ENCODE results near the gene GSE1. TPM values are rescaled to one million over a fixed set of nuclear protein-coding genes. Genes with fewer than 3 reads are reported as not detected.

Gene GSE1
- total RNA-seq, 1 experiment from 2014 or later = 38.4 TPM

- CTCF ChIA-PET = no interaction called here
- Histone ChIP-seq H3K9me3 (ENCODE audit: low read length) (no peaks in the 10 kb centered on the region), H3K9me2 (replicated peaks; ENCODE audit: low read length) (no peaks in the 10 kb centered on the region), H3K27ac (ENCODE audit: low read length) (no peak overlapping the region), H3K36me3 (ENCODE audit: low read depth, low read length) (peaks cover 8% of the 10 kb centered on the region; the same call in 1 of the 2 replicates), H3K79me2 (ENCODE audit: low read length) (no peaks in the 10 kb centered on the region), H4K20me1 (ENCODE audit: low read length) (no peaks in the 10 kb centered on the region), H3K4me3 (ENCODE audit: low read length) (no peak overlapping the region), H3K9ac (ENCODE audit: low read length) (no peak overlapping the region), H2AFZ (ENCODE audit: low read length) (no peak overlapping the region), H3K27me3 (ENCODE audit: low read length) (no peaks in the 10 kb centered on the region), H3K4me1 (ENCODE audit: insufficient read depth, low read length) (no peaks in the 10 kb centered on the region), H3F3A (ENCODE audit: low read length, unreplicated experiment) (no peaks in the 10 kb centered on the region), H3K4me2 (ENCODE audit: low read length) (no peak overlapping the region)
- intact Hi-C loops (cut with micrococcal nuclease) = no loop called here
- DNase-seq (no peak), ATAC-seq (no peak)
- BruUV-seq (replicated peaks) = no TSS peak
- POLR2A ChIA-PET (ENCODE audit: unreplicated experiment) = no interaction called here
- TF ChIP-seq EZH2phosphoT487 (IDR thresholded peaks at IDR 0.05; ENCODE audit: borderline replicate concordance, low read length) = no peak
- TF ChIP-seq, protein P1, sequence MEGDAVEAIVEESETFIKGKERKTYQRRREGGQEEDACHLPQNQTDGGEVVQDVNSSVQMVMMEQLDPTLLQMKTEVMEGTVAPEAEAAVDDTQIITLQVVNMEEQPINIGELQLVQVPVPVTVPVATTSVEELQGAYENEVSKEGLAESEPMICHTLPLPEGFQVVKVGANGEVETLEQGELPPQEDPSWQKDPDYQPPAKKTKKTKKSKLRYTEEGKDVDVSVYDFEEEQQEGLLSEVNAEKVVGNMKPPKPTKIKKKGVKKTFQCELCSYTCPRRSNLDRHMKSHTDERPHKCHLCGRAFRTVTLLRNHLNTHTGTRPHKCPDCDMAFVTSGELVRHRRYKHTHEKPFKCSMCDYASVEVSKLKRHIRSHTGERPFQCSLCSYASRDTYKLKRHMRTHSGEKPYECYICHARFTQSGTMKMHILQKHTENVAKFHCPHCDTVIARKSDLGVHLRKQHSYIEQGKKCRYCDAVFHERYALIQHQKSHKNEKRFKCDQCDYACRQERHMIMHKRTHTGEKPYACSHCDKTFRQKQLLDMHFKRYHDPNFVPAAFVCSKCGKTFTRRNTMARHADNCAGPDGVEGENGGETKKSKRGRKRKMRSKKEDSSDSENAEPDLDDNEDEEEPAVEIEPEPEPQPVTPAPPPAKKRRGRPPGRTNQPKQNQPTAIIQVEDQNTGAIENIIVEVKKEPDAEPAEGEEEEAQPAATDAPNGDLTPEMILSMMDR (conservative IDR thresholded peaks at IDR 0.05; ENCODE audit: low read depth, low read length) = no peak
Measured at GRCh38 chr16:85660843-85661739, 48.0 kb downstream of the GSE1 start.

GRCh38 chr16:85661740-85662481 lies 48.8 kb downstream of the GSE1 start:
- ATAC-seq = no peak
- TF ChIP-seq EZH2phosphoT487 (IDR thresholded peaks at IDR 0.05; ENCODE audit: borderline replicate concordance, low read length) (no peak), EZH2 (IDR thresholded peaks at IDR 0.05; ENCODE audit: low read length, unreplicated experiment) (no peak)
- TF ChIP-seq, protein P1 (conservative IDR thresholded peaks at IDR 0.05; ENCODE audit: low read depth, low read length) = no peak
- no peaks in the 10 kb centered on the region for H4K20me1 ChIP-seq (ENCODE audit: low read length)
- intact Hi-C loops (cut with micrococcal nuclease) = no loop called here
- no peak overlapping the region for H2AFZ ChIP-seq (ENCODE audit: low read length)
- H3K4me3 ChIP-seq (ENCODE audit: low read length) = no peak overlapping the region
- H3K36me3 ChIP-seq (ENCODE audit: low read depth, low read length) = peaks cover 13% of the 10 kb centered on the region
- no peak overlapping the region for H3K4me2 ChIP-seq (ENCODE audit: low read length)
- no peak for DNase-seq
- H3K9ac ChIP-seq (ENCODE audit: low read length) = no peak overlapping the region
- CTCF ChIA-PET = no interaction called here
- no TSS peak for BruUV-seq (replicated peaks)
- no peaks in the 10 kb centered on the region for H3K27me3 ChIP-seq (ENCODE audit: low read length)
- H3K4me1 ChIP-seq (ENCODE audit: insufficient read depth, low read length) = no peaks in the 10 kb centered on the region
- no peak overlapping the region for H3K27ac ChIP-seq (ENCODE audit: low read length)
- no peaks in the 10 kb centered on the region for H3K9me3 ChIP-seq (ENCODE audit: low read length)
- H3K9me2 ChIP-seq (replicated peaks; ENCODE audit: low read length) = no peaks in the 10 kb centered on the region
- POLR2A ChIA-PET (ENCODE audit: unreplicated experiment) = no interaction called here
- H3F3A ChIP-seq (ENCODE audit: low read length, unreplicated experiment) = no peaks in the 10 kb centered on the region
- no peaks in the 10 kb centered on the region for H3K79me2 ChIP-seq (ENCODE audit: low read length)

DNA sequence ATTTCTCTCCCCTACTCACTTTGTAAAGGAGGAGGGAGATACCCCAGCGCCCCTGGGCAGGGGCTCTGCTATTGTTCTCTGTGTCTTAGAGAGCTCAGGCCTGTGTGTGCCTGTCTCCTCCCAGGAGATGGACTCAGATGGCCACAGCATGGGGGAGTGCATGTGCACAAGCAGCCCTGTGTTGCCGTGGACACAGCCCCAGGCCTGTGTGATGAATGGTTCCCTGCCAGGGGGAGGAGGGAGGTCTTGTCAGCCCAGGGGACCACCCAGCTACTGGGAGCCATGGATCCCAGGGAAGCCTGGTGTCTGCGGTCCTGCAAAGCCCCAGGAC lies 49.3 kb downstream of the GSE1 start:
- no peaks in the 10 kb centered on the region for H3K27me3 ChIP-seq (ENCODE audit: low read length)
- H3K79me2 ChIP-seq (ENCODE audit: low read length) = no peaks in the 10 kb centered on the region
- no peak overlapping the region for H3K4me2 ChIP-seq (ENCODE audit: low read length)
- TF ChIP-seq EZH2phosphoT487 (IDR thresholded peaks at IDR 0.05; ENCODE audit: borderline replicate concordance, low read length) (no peak), EZH2 (IDR thresholded peaks at IDR 0.05; ENCODE audit: low read length, unreplicated experiment) (no peak)
- TF ChIP-seq, protein P1 (conservative IDR thresholded peaks at IDR 0.05; ENCODE audit: low read depth, low read length) = no peak
- peaks cover 14% of the 10 kb centered on the region for H3K36me3 ChIP-seq (ENCODE audit: low read depth, low read length)
- ChIA-PET CTCF (no interaction called here), POLR2A (ENCODE audit: unreplicated experiment) (no interaction called here)
- H3K4me3 ChIP-seq (ENCODE audit: low read length) = no peak overlapping the region
- no peak overlapping the region for H3K27ac ChIP-seq (ENCODE audit: low read length)
- BruUV-seq (replicated peaks) = no TSS peak
- no peak overlapping the region for H2AFZ ChIP-seq (ENCODE audit: low read length)
- DNase-seq (no peak), ATAC-seq (no peak)
- H3F3A ChIP-seq (ENCODE audit: low read length, unreplicated experiment) = no peaks in the 10 kb centered on the region
- H4K20me1 ChIP-seq (ENCODE audit: low read length) = no peaks in the 10 kb centered on the region
- H3K9ac ChIP-seq (ENCODE audit: low read length) = no peak overlapping the region
- H3K4me1 ChIP-seq (ENCODE audit: insufficient read depth, low read length) = no peaks in the 10 kb centered on the region
- H3K9me3 ChIP-seq (ENCODE audit: low read length) = no peaks in the 10 kb centered on the region
- intact Hi-C loops (cut with micrococcal nuclease) = no loop called here
- H3K9me2 ChIP-seq (replicated peaks; ENCODE audit: low read length) = no peaks in the 10 kb centered on the region

Measured in PC-3 (cell line).